GM21737 (cell line): ENCODE data around the gene PNPLA1.

Experiments
- ATAC-seq: cut with Tn5 transposase; IDR thresholded peaks from one replicate; pipeline ENCODE4 v1.9.1; 2021; ENCODE audit warnings: mild to moderate bottlenecking, moderate library complexity; ENCODE audit not compliant: unreplicated experiment

PNPLA1 gene

DNA sequence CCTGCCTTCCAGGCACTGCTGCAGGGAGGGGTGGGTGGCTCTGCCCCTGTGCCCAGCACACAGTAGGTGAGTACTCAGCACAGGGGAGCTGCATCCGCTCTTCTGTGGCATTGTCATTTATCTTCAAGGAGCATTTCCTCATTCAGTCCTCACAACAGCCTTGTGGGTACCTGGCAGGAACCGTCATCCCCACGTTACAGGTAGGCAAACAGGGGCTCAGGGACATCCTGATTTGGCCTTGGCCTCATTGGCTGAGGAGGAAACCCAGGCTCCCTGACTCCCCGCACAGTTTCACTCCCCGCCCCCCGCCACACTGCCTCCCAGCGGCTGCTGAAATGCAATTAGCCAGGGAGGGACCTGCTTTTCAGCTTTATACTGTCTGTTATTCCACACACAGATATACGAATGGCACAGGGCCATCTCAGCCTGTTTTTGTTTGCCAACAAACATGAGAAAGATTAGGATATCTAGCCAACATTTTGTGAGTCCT is 24.2 kb upstream of the PNPLA1 start:
- ATAC-seq, result no peak

DNA sequence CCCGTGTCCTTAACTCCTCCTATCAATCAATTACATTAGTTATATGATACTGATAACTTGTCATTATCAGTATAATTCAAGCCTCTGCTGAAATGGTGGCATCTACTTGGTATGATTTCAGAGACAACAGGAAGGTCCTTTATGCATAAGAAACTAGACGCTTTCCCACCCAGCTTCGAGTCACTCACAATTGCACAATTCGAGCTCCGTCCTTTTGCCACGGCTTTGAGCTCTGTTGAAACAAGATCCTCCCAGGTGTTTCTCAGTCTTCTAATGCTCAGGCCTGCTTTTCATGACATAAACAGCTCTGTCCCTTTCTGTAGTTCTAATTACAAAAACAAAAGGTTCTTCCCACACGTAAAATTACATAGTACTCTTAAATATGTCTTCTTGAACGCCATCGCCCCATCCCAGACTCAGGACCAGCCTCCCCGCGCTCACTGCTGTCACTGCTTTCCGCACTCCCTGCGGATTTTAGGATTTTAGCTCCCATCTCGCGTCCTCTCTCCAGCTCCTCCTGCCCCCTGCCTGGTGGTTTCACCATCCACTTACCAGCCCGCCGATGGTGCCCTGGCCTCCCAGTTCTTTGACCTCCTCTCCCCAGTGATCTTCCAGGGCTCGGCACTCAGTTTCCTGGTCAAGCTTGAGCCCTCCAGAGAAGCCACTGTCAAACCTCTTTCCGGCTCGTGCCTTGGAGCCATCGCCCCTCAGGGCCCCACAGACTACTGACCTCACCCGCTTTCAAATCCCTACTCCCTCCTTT is 23.2 kb upstream of the PNPLA1 start:
- ATAC-seq, result no peak

DNA sequence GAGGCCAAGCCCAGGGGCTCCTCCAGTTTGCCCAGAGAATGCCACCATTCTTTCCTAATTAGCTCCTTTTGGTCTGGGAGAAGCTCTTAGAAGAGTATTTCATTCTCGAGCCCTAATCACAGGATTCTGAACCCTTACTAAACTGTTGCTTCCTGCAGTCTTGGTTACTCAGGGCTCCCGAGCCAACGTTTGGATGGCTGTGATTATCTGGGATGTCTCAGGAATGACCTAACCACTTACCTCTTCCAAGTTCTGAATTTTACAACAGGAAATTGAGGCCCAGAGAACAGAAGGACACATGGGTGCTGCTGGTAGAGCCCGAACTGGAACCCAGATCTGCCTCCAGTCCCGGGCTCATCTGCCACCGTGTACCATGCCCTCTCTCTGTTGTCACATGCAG is 22.2 kb upstream of the PNPLA1 start:
- no peak for ATAC-seq

DNA sequence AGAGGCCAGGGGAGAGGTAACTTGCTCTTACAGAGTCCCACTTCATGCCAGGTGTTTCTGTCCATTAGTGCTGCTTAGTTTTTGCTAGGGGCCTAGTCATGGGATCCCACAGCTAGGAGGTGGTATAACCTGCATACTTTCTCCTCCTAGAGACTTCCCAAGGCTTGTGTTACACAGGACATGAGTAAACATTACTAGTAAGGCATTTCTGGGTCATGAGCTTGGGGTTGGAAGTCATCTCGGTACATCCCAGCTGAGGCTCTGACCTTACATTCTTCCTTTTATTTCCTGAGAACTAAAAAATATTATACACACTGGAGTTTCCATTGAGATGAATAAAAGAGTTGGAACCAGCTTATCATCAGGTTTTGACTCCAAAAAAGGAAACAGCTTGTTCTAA is 20.9 kb upstream of the PNPLA1 start:
- no peak for ATAC-seq

DNA sequence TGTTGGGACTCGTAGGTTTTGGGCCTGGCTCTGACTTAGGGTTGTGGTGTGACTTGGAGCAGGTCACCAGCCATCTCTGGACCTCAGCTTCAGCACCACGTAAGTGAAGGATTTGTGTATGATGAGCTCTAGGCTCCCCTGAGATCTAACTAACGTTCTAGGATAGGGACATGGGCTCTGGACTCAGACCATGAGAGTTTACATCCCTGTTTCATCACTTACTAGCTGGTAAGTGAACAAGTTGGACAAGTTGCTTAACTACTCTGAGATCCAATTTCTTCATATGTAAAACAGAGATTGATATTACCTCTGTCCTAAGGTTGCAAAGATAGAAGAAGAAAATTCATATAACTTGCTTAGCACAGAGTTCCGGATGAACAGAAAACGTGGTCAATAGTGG is 20.3 kb upstream of the PNPLA1 start:
- ATAC-seq, result no peak

DNA sequence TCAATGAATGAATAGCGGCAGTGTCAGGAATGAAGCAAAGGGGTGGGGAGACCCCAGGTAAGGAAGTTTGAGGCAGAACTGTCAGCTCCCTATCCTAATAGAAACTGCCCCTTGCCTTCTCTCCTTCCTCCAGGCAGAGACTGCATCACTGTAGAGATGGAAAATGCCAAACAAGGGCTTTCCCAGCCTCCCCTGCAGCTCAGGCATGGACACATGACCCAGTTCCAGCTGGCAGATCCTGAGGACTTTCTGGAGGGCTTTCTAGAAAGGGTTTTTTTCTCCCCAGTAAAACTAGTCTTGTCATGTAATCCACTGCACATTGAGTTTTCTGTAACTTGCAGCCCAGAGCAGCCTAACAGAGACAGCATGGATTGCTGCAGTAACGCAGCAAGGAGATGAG is 17.9 kb upstream of the PNPLA1 start:
- no peak for ATAC-seq

DNA sequence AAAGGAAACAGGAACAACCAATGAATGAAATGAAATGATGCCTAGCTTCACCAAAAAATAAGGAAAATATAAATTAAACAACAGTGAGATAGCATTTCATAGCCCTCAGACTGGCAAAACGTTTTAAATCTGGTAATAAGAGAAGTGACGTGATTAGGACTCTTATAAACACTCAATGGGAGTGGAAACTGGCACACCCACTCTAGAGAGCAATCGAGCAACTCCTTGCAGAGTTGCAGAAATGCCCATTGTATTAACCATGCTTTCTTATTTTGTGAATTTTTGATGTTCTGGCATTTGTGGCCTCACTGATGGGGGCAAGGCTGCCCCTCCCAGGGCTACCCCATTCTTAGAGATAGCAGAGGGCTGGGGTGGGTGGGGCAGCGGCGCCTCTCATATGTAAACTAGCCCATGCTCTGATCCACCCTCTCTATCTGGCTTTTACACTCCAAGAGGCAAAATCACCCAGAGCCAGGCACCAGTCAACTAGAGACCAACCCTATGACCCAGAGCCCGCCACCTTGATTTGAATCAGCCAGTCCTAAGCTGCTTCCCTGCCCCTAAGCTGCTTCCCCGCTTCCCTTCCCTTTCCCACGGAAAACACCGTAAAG is 6.4 kb upstream of the PNPLA1 start:
- no peak for ATAC-seq

DNA sequence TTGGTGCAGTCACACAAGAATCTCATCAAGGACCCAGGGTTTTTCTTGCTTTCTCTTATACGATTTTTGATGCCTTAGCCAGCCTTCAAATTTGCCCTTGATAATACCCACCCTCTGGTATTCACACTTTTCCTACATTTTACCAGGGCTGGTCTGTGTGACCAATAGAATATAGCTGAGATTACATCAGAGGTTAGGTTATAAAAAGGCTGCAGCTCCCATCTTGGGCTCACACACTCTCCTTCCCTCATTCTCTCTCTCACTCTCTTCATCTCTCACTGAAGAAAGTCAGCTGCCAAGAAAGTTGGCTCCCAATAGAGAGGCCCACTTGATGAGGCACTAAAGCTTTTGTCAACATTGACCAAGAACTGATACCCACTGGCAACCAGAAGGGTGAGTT is 4.1 kb upstream of the PNPLA1 start:
- ATAC-seq, result no peak

DNA sequence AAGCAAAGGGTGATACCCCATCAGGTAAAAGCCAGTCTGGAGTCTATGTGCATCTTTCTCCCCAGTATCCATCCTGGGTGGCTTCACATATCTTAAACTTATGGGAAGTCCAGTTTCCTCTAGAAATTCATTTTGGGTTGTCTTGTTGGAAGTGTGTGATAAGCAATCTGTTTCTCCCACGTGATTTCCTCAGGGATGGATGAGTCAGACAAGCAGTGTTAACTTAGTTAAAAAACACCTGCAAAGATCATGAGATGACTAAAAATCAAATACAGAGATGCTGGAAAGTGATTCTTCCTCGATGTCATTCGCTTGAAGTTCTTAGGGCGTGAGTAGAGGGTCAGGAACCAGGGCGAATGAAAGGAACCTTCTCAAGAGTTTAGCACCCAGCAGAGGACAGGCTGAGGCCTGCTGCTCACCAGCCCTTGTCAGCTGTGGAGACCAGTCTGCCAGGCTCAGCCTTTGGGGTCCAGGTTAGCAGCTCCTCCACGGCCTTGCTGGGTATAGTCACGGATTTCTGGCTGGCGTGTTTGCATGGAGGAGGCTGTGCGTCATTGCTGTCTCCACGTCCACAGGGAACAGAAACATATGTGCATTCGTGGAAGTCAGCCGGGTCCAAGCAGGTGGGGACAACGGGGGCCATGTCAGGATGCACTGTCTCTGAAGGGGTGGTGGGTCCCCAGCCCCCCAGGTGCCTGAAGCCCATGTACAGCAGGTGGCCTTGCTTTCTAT is 2.8 kb upstream of the PNPLA1 start:
- ATAC-seq, result no peak

DNA sequence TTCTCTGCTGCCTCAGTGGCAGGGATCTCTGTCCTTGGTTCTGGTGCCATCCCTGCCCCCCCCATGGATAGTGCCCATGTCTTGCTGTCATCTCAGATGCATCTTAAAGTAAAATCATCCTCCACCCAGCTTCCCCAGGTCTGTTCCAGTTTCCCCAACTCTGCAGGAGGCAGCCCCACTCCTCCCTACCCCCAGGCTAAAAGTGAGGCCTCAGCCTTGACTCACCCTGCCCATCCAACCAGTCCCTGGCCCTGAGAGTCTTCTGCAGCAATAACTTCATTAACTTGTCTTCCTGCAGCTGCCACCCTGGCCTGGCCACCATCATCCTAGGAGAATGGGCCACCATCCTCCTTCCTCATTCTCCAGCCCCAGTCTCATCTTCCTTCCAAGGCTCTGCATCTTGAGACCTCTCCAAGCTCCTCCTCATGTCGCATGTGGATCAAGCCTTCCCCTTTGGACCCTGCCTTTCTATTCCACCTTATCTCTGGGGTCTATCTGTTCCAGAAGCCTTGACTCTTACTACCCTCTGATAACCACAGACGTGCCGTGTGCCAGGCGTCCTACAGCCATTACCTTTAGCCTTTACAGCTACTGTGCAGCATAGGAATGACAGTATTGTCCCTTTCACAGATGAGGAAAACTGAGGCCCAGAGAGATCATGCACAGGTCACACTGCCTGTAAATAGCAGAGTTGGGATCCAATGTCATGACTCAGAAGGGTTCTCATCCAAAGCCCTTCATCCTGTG is 2.0 kb upstream of the PNPLA1 start:
- no peak for ATAC-seq

DNA sequence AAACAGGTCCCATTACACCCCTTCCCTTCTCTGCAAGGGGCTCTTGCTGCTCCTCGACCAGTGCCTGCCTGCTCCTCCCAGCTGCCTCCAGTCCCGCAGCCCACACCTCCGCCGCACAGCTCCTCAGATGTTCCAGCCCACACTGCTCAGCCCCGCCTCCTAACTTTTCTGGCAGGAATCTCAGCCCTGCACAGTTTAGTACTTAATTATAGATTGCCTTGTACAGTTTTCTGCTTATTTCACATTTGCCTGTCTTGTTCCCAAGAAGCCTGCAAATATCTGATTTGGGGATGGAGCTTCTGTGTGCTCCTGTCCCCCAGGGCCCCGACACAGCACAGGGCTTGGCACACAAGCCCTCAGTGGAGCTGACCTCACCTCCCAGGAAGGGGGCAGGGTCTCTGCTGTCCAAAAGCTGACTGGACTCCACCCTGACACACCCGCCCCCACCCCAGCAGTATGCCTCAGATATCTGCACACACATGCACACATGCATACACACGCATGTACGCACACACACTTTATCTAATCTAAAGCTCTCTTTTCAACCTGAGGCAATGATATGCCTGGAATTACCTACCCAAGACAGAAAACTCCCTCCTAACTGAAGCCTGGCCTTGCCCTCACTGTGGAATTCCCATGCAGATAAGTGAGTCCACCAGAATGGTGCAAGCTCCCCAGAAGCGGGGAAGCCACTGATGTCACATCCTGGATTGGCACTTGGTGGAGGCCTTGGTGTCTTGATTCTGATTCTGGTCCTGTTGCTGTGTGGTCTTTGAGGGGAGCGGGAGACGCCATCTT is 1.2 kb upstream of the PNPLA1 start:
- ATAC-seq, result no peak

DNA sequence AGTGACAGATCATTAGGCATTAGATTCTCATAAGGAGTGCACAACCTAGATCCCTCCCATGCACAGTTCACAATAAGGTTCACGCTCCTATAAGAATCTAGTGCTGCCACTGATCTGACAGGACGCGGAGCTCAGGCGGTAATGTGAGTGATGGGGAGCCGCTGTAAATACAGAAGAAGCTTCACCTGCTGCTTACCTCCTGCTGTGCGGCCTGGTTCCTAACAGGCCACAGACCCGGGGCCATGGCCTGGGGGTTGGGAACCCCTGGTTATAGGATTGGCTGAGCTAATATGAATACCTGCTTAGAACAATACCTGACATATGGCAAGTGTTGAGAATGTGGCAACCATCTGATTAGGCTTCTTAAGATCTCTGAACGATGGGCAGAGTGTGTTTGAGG is 2.4 kb downstream of the PNPLA1 start:
- ATAC-seq, result no peak

DNA sequence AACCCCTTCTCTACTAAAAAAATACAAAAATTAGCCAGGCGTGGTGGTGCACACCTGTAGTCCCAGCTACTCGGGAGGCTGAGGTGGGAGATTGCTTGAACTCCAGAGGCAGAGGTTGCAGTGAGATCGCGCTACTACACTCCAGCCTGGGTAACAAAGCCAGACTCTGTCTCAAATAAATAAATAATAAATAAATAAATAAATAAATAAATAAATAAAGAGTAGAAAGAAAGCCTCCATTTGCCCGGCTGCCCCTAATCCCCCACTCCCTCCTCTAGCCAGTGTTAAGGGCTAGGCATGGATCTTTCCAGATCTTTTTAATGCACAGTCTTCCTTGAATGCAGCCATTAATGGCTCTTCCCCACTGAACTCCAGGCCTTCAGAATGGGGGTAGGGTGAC is 3.2 kb downstream of the PNPLA1 start:
- ATAC-seq, result no peak

DNA sequence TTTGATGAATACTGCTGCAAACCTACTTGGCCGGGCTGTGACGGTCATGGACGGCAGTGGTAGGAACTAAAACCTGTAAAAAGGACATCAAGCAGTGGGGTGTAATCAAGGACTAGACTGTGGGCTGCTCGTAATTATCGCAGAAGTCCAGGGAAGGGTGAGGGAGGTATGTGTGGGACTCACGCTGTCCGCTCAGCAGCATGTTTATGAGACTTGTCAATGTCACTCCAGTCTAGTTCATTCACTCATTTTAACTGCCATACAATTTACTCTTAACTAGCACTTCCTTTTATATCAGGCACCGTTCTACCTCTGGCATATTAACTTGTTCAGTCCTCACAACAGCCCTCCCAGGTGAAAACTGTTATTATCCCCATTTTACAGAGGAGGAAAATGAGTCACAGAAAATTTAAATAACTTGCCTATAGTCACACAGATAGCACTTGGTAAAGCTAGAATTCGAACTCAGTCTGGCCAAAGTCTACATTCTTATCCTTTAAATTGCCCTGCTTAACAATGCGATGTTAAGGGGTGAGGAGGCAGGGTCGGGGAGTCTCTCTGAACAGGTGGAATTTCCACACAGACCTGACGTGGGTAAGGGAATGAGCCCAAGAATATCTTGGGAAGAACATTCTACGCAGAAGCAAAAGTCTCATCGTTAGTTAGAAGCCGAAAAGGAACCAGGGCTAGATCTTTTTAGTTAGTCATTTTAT is 4.1 kb downstream of the PNPLA1 start:
- ATAC-seq, result no peak

DNA sequence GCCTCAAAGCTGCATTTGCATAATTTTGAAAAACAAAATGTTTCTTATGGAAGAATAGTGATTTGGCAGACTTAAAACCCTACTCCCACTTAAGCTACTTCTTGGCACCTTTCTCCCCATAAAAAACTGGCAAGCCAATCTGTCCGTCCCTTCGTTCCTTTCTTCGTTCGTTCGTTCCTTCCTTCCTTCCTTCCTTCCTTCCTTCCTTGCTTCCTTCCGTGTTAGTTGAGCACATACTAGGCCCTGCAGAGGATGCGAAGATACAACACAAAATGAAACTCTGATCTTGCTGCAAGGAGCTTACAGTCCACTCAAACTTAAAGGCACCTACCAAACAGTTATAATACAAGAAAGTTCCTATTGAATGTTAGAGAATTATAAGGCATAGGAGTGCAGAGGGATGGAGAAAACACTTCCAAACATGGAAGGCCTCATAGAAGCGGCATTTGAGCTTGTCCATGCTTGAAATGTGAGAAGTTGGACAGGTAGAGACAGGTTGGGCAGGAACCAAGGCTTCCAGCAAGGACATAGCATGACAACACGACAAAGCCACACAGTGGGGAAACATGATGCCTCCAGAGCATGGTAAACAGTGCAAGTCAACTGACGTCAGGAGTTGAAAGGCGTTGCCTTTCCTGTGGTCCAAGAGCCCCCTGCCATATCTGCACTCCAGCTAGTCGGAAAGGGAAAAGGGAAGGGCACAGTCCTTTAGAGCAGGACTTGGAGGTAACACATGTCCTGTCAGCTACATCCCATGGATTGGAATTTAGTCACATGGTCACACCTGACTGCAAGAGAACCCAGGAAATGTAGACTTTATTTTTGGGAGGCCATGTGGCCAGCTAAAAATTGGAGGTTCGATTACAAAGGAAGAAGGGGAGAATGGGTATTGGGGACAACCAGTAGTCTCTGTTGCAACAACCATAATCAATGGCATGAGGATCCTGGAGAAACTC is 7.0 kb downstream of the PNPLA1 start:
- ATAC-seq, result no peak

DNA sequence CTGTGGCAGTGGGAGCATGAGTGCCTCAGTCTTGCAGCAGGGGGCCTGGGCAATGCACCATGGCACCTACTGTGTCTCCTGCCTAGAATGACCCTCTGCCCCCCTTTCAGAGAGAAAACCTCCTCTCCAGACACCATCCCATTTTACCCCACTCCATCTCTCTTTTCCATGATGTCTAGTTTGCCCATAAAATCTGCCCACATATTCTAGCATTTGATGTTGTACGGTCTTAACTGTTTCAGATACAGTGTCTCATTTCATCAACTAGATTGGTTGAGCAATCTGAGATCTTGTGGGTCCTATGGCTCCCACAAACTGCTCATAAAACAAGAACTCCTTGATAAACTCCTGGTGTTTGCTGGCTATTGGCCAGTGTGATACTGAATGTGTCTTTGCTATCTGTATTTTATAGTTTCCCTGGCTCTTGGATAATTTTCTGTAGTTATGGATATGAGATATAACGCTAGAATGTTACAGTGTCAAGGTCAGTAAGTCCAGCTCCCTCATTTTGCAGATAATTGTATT is 8.1 kb downstream of the PNPLA1 start:
- ATAC-seq, result no peak

DNA sequence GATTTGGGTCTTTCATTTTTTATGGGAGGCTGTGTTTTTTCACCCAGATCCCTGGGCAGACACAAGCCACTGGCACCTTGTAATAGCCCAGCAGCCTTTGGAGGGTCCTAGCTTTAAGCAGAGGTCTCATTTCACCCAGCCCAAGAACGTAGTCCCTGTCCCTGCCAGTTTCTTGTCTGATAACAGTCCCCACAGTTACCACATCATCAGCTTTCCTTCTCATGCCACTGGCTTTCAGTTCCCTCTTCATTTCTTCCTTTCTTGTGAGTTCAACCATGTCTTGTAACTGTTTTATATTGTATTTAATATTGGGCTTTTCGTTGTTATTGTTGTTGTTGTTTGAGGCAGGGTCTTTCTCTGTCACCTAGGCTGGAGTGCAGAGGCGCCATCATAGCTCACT is 10.6 kb downstream of the PNPLA1 start:
- ATAC-seq, result no peak

DNA sequence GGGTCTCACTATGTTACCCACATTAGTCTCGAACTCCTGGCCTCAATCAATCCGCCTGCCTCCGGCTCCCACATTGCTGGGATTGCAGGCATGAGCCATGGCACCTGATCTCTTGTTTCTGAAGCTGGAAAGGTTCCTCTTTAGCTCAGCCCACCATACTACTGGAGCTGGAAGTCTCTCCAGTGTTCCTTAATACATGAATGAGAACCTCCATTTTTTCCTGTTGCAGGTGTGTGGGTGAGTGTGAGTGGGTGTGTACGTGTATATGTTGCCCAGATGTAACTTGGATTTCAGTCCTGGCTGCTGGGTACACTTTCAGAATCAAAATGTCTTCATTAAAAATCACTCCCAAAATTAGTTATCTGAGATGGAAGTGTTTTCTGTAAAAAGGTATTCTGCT is 11.1 kb downstream of the PNPLA1 start:
- ATAC-seq, result no peak

DNA sequence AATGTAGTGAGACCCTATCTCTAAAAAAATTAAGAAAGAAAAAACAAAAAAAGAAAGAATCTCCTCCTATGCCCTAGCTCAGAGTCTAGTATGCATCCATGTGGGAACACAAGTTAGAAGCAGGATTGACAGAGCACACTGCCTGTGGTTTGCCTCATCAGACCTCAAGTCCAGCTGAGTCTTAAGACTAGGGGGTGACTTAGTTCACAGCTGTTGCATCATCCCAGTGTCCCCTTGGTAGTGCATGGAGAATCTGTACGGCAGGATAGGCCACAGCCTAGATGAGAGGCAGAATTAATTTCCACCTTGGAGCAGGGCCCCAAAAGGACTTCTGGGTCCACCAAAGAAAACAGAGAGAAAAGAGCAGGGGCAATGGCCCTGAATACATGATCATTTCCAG is 13.7 kb downstream of the PNPLA1 start:
- no peak for ATAC-seq
